ENCODE results near the gene TMEM30B.
A peak's percentile ranks its signal among the peaks of the same experiment; 100 is the strongest.

The TMEM30B gene

GRCh38 chr14:61264010-61264571, 17.0 kb downstream of the TMEM30B start:
- no peaks in the 10 kb centered on the region for H3K36me3 ChIP-seq (ENCODE audit: control insufficient read depth, insufficient read depth, low read length)

GRCh38 chr14:61262082-61262481, 19.1 kb downstream of the TMEM30B start:
- Histone ChIP-seq H3K4me3 (ENCODE audit: low read depth, low read length) (no peak overlapping the region), H3K4me1 (ENCODE audit: control insufficient read depth, insufficient read depth, low read length) (peaks cover 4% of the 10 kb centered on the region), H3K27me3 (ENCODE audit: control insufficient read depth, insufficient read depth, low read length) (no peaks in the 10 kb centered on the region), H3K9ac (ENCODE audit: low read depth, low read length) (no peak overlapping the region), H3K36me3 (ENCODE audit: control insufficient read depth, insufficient read depth, low read length) (no peaks in the 10 kb centered on the region), H3K9me3 (ENCODE audit: control insufficient read depth, insufficient read depth, low read length) (no peaks in the 10 kb centered on the region)

More at GRCh38 chr14:61264010-61264571, 17.0 kb downstream of the TMEM30B start:
- Histone ChIP-seq H3K9ac (ENCODE audit: low read depth, low read length) (no peak overlapping the region), H3K4me1 (ENCODE audit: control insufficient read depth, insufficient read depth, low read length) (peaks cover 4% of the 10 kb centered on the region), H3K27me3 (ENCODE audit: control insufficient read depth, insufficient read depth, low read length) (no peaks in the 10 kb centered on the region), H3K4me3 (ENCODE audit: low read depth, low read length) (no peak overlapping the region), H3K9me3 (ENCODE audit: control insufficient read depth, insufficient read depth, low read length) (no peaks in the 10 kb centered on the region)

DNA sequence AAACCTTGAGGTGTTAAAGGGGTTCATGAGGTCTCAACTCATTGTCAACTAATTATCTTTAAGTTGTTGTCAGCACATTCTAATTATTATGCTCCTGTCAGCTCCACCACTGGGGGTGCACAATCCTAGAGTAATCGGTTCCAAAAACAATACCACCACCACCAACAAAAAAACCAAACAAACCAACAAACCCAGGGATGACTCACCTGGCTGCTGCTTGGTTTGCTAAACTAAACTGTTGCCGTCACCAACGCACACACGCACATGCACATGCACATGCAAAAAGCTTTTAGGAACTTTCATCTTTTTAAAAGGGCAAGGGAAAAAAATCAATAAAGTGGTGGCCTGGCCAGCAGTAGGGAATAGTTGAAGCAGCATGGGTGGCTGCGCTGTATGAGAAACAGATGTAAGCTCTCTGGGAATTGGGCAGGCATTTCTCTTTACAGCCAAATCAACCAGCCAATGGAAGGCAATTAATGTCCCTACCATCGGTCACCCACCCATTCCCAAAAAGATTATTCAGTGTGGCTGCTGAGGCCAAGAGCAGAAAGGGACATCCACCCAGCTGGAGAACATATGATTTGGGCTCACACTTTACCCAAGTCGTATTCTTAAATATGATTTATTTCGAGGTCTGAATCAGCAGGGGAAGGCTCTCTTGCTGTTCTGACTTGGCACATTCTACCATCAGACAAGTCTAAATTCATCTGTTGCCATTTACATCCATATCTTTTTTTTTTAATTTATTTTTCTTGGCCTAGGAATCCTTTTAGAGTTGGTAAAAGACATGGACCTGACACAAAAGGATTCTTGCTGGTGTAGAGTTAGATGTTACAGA, 20.0 kb downstream of the TMEM30B start:
- no peaks in the 10 kb centered on the region for H3K9me3 ChIP-seq (ENCODE audit: control insufficient read depth, insufficient read depth, low read length)
- no peak overlapping the region for H3K4me3 ChIP-seq (ENCODE audit: low read depth, low read length)
- H3K36me3 ChIP-seq (ENCODE audit: control insufficient read depth, insufficient read depth, low read length) = no peaks in the 10 kb centered on the region
- peaks cover 7% of the 10 kb centered on the region for H3K27me3 ChIP-seq (ENCODE audit: control insufficient read depth, insufficient read depth, low read length)
- H3K4me1 ChIP-seq (ENCODE audit: control insufficient read depth, insufficient read depth, low read length) = peaks cover 7% of the 10 kb centered on the region
- H3K9ac ChIP-seq (ENCODE audit: low read depth, low read length) = no peak overlapping the region

DNA sequence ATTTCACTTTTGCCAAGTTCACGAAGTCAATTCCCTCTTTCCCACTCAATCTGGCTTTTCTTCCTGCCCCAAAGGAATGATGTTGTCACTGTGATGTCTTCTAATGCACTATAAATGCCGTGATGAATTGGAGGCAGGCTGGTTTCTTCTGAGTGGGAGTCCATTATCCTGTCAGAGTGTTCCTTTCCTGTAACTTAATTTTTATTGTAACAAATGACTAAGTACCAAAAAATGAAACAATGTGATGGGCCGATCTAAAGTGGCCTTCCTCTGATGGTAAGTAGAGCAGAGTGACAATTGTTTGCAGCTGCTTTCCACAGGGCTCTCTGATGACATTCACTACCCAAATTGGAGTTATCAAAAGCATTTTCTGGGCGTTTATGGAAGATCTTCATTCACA, 22.2 kb downstream of the TMEM30B start:
- Histone ChIP-seq H3K36me3 (ENCODE audit: control insufficient read depth, insufficient read depth, low read length) (no peaks in the 10 kb centered on the region), H3K27me3 (ENCODE audit: control insufficient read depth, insufficient read depth, low read length) (peaks cover 12% of the 10 kb centered on the region), H3K4me1 (ENCODE audit: control insufficient read depth, insufficient read depth, low read length) (peaks cover 18% of the 10 kb centered on the region), H3K9me3 (ENCODE audit: control insufficient read depth, insufficient read depth, low read length) (no peaks in the 10 kb centered on the region), H3K9ac (ENCODE audit: low read depth, low read length) (no peak overlapping the region), H3K4me3 (ENCODE audit: low read depth, low read length) (no peak overlapping the region)

- Histone ChIP-seq H3K9me3 (ENCODE audit: control insufficient read depth, insufficient read depth, low read length) (no peaks in the 10 kb centered on the region), H3K4me1 (ENCODE audit: control insufficient read depth, insufficient read depth, low read length) (peaks cover 26% of the 10 kb centered on the region), H3K27me3 (ENCODE audit: control insufficient read depth, insufficient read depth, low read length) (peaks cover 16% of the 10 kb centered on the region), H3K36me3 (ENCODE audit: control insufficient read depth, insufficient read depth, low read length) (no peaks in the 10 kb centered on the region), H3K9ac (ENCODE audit: low read depth, low read length) (no peak overlapping the region), H3K4me3 (ENCODE audit: low read depth, low read length) (no peak overlapping the region)
These were observed 23.6 kb downstream of the TMEM30B start for GRCh38 chr14:61257469-61258057.

DNA sequence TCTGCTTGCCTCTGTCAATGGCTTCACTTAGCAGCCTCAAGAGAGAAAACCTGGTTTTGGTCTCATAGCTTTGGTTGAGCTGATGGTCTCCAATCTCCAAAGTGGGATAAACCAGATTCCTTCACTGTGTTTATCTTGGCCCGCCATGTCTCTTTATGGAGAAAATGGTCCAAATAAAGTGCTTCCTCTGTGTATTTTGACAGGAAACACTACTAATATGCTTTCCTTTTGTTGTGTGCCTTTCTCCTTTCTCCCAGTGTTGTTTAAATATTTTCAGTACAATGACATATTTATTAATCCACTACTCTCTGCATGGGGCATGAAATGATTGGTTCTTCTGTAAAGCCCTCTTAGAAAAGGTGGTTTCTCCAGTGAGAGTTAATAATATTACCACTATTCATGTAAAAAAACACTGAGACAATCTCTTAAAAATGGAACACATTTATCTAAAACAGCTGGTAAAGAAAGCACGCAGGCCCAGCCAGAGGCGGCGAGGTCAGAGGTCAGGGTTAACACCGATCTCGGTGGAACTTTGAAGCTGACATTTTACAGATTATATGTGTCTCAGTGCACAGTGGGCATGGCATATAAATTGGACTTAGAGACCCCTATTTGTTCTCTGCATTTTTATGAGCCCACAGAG, 24.2 kb downstream of the TMEM30B start:
- Histone ChIP-seq H3K4me3 (ENCODE audit: low read depth, low read length) (no peak overlapping the region), H3K9ac (ENCODE audit: low read depth, low read length) (no peak overlapping the region), H3K27me3 (ENCODE audit: control insufficient read depth, insufficient read depth, low read length) (peaks cover 16% of the 10 kb centered on the region), H3K9me3 (ENCODE audit: control insufficient read depth, insufficient read depth, low read length) (no peaks in the 10 kb centered on the region), H3K4me1 (ENCODE audit: control insufficient read depth, insufficient read depth, low read length) (peaks cover 29% of the 10 kb centered on the region), H3K36me3 (ENCODE audit: control insufficient read depth, insufficient read depth, low read length) (no peaks in the 10 kb centered on the region)

GRCh38 chr14:61255968-61256367, 25.2 kb downstream of the TMEM30B start:
- peaks cover 16% of the 10 kb centered on the region for H3K27me3 ChIP-seq (ENCODE audit: control insufficient read depth, insufficient read depth, low read length)
- peaks cover 27% of the 10 kb centered on the region for H3K4me1 ChIP-seq (ENCODE audit: control insufficient read depth, insufficient read depth, low read length)
- no peaks in the 10 kb centered on the region for H3K9me3 ChIP-seq (ENCODE audit: control insufficient read depth, insufficient read depth, low read length)
- no peaks in the 10 kb centered on the region for H3K36me3 ChIP-seq (ENCODE audit: control insufficient read depth, insufficient read depth, low read length)
- no peak overlapping the region for H3K9ac ChIP-seq (ENCODE audit: low read depth, low read length)
- H3K4me3 ChIP-seq (ENCODE audit: low read depth, low read length) = no peak overlapping the region

DNA sequence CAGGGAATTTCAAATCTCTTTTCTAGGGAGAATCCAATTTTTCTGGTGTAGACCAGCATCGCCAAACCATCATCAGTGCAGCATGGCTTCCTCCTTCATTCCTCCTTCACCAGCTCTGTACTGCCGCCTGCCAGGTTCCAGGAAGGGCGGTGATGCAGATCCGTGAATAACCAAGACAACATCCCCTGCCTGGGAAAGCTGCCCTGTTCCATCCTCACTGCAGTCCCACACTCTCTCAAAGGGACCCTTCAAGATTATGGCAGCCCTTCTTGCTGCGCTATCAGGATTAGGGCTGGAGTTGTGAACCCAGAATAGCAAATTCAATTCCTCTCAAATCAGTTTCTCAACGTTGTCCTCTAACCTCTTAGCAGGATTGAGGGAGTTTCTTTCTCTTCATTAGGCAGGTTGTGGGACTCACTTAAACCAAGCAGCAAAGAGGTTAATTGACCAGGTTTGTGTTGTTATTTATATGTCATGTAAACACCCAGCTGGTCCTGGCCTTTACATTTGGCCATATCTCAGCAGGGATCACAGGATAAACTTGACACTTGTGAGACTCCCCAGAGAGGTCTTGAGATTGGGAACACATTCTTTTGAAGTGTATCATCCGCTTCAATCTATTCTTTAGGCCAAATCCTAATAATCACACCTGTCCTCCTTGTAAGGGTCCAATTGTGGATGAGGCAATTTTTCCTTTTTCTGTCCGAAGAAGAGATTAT, 26.2 kb downstream of the TMEM30B start:
- peaks cover 25% of the 10 kb centered on the region for H3K4me1 ChIP-seq (ENCODE audit: control insufficient read depth, insufficient read depth, low read length)
- H3K9ac ChIP-seq (ENCODE audit: low read depth, low read length) = no peak overlapping the region
- H3K4me3 ChIP-seq (ENCODE audit: low read depth, low read length) = peak overlapping the region; percentile 5
- H3K36me3 ChIP-seq (ENCODE audit: control insufficient read depth, insufficient read depth, low read length) = no peaks in the 10 kb centered on the region
- H3K9me3 ChIP-seq (ENCODE audit: control insufficient read depth, insufficient read depth, low read length) = no peaks in the 10 kb centered on the region
- peaks cover 16% of the 10 kb centered on the region for H3K27me3 ChIP-seq (ENCODE audit: control insufficient read depth, insufficient read depth, low read length)

DNA sequence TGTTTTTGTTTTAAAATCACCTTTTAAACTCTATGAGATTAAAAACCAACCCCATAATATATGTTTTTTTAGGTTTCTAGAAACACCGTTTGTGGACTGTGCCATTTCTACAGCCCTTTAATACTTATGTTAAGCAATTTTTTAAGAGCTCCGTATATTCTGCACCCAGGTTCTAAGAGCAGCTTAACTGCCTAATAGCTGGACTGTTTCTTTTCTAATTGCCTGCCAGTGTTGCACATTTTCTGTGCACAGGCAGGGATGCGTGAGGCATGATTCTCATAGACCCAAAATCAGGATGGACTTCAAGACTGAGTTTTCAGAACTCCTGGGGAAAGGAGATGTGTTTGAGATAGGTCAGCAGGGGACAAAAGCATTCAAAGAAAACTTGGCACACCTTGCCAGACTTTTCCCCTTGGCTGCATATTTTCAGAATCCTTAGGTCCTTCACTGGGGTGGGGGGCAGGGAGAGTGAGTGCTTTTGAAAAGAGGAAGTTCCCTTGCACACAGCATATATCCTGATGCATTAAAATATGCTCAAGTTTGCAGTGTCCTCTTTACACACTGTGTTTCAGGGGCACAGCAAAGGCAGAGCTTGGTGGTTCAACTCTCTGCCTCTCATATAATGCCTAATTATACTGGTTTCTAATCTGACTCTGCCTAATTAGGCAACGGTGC, 27.9 kb downstream of the TMEM30B start:
- H3K4me1 ChIP-seq (ENCODE audit: control insufficient read depth, insufficient read depth, low read length) = peaks cover 25% of the 10 kb centered on the region
- peaks cover 16% of the 10 kb centered on the region for H3K27me3 ChIP-seq (ENCODE audit: control insufficient read depth, insufficient read depth, low read length)
- no peak overlapping the region for H3K4me3 ChIP-seq (ENCODE audit: low read depth, low read length)
- no peak overlapping the region for H3K9ac ChIP-seq (ENCODE audit: low read depth, low read length)
- H3K36me3 ChIP-seq (ENCODE audit: control insufficient read depth, insufficient read depth, low read length) = no peaks in the 10 kb centered on the region
- H3K9me3 ChIP-seq (ENCODE audit: control insufficient read depth, insufficient read depth, low read length) = no peaks in the 10 kb centered on the region

- H3K36me3 ChIP-seq (ENCODE audit: control insufficient read depth, insufficient read depth, low read length) = no peaks in the 10 kb centered on the region
- H3K9ac ChIP-seq (ENCODE audit: low read depth, low read length) = no peak overlapping the region
- H3K4me3 ChIP-seq (ENCODE audit: low read depth, low read length) = no peak overlapping the region
These were observed 28.6 kb downstream of the TMEM30B start for GRCh38 chr14:61252369-61253063.

More at GRCh38 chr14:61252369-61253063, 28.6 kb downstream of the TMEM30B start:
- no peaks in the 10 kb centered on the region for H3K9me3 ChIP-seq (ENCODE audit: control insufficient read depth, insufficient read depth, low read length)
- peaks cover 25% of the 10 kb centered on the region for H3K4me1 ChIP-seq (ENCODE audit: control insufficient read depth, insufficient read depth, low read length)
- H3K27me3 ChIP-seq (ENCODE audit: control insufficient read depth, insufficient read depth, low read length) = peaks cover 16% of the 10 kb centered on the region

All from iPS-15b (cell line).